HL-60 (cell line): ENCODE data around the gene ATOSB.

ENCODE experiments used
- DNase-seq, 2 experiments: peaks; one replicate each; pipeline ENCODE4 v3.0.0-alpha.2; 2010 to 2020; ENCODE audit warnings: low read depth in 1 of 2, low spot score in 1 of 2
- H3K27ac ChIP-seq: fragments of 250-450 bp; sonication (Bioruptor Pico); replicated peaks from 2 replicates; pipeline ENCODE4 v1.5.1; 2020; ENCODE audit warnings: mild to moderate bottlenecking, moderate library complexity
- H3K27me3 ChIP-seq: fragments of 250-450 bp; sonication (Bioruptor Pico); 2 replicates; pipeline ENCODE4 v1.5.1; 2021; ENCODE audit warnings: mild to moderate bottlenecking, moderate library complexity; ENCODE audit not compliant: insufficient read depth, poor library complexity, severe bottlenecking
- H3K4me3 ChIP-seq: replicated peaks from 2 replicates; pipeline ENCODE4 v1.5.1; 2011; ENCODE audit warnings: mild to moderate bottlenecking, control low read depth, low read length; ENCODE audit not compliant: insufficient read depth
- CTCF ChIP-seq: IDR thresholded peaks from one replicate; pipeline ENCODE4 v1.5.1; 2011; ENCODE audit warnings: low read length, control low read depth, inconsistent platforms; ENCODE audit not compliant: insufficient read depth
- GABPA ChIP-seq: IDR thresholded peaks from 2 replicates; pipeline ENCODE4 v1.6.1; 2012; ENCODE audit warnings: low read depth
- POLR2AphosphoS5 ChIP-seq: IDR thresholded peaks from 2 replicates; pipeline ENCODE4 v1.6.1; 2012; ENCODE audit warnings: low read depth
- REST ChIP-seq: IDR thresholded peaks from 2 replicates; pipeline ENCODE4 v1.6.1; 2012; ENCODE audit warnings: low read depth; ENCODE audit not compliant: insufficient replicate concordance
- SPI1 ChIP-seq: IDR thresholded peaks from 2 replicates; pipeline ENCODE4 v1.6.1; 2012; ENCODE audit warnings: low read depth, mild to moderate bottlenecking, borderline replicate concordance

The ATOSB gene

GRCh38 chr9:35074791-35075190 lies 40.9 kb downstream of the ATOSB start:
- H3K27ac ChIP-seq = no peak overlapping the region
- no peak overlapping the region for H3K4me3 ChIP-seq
- no peak for DNase-seq
- TF ChIP-seq POLR2AphosphoS5 = no peak
- TF ChIP-seq CTCF = no peak
- no peak for TF ChIP-seq SPI1
- TF ChIP-seq REST = no peak
- TF ChIP-seq GABPA = no peak
- no peaks in the 10 kb centered on the region for H3K27me3 ChIP-seq

- H3K4me3 ChIP-seq = no peak overlapping the region
- no peaks in the 10 kb centered on the region for H3K27me3 ChIP-seq
- no peak for DNase-seq
- H3K27ac ChIP-seq = no peak overlapping the region
- TF ChIP-seq GABPA (no peak), SPI1 (no peak), CTCF (no peak), REST (no peak), POLR2AphosphoS5 (no peak)
Observed at GRCh38 chr9:35074141-35074540, 41.5 kb downstream of the ATOSB start.

- H3K27me3 ChIP-seq = no peaks in the 10 kb centered on the region
- no peak overlapping the region for H3K4me3 ChIP-seq
- H3K27ac ChIP-seq = peak overlapping the region; percentile 95
- TF ChIP-seq POLR2AphosphoS5 (no peak), SPI1 (no peak), REST (no peak), CTCF (no peak), GABPA (no peak)
- no peak for DNase-seq
Observed at GRCh38 chr9:35073279-35073612, 42.4 kb downstream of the ATOSB start.
